Natural killer cell (primary cell): ENCODE measurements around the gene RAG2. TPM values are rescaled to one million over a fixed set of nuclear protein-coding genes. Genes with fewer than 3 reads are reported as not detected.

ENCODE experiments used
- ATAC-seq, 3 donors: fragments of 150-1000 bp in 2 of 3; fragments of 200-7000 bp in 1 of 3; cut with Tn5 transposase; 1 replicate in 1 of 3; 2 replicates in 2 of 3; pipeline ENCODE4 v1.10.0; 2021; ENCODE audit warnings: mild to moderate bottlenecking in 2 of 3, moderate library complexity in 2 of 3
- DNase-seq, 2 donors: peaks; one replicate each; pipeline versions ENCODE4 v3.0.0 to v3.0.0-alpha.2; 2013 to 2021; ENCODE audit warnings: mixed read lengths in 1 of 2
- H3K27ac ChIP-seq: one replicate; pipeline ENCODE4 v1.5.1; 2013; ENCODE audit warnings: mild to moderate bottlenecking, low read length
- H3K27me3 ChIP-seq: one replicate; pipeline ENCODE4 v1.6.1; 2013; ENCODE audit warnings: low read length; ENCODE audit not compliant: control insufficient read depth, insufficient read depth
- H3K36me3 ChIP-seq: one replicate; pipeline ENCODE4 v1.6.1; 2013; ENCODE audit warnings: low read length; ENCODE audit not compliant: control insufficient read depth, insufficient read depth
- H3K4me1 ChIP-seq: one replicate; pipeline ENCODE4 v1.6.1; 2013; ENCODE audit warnings: low read length; ENCODE audit not compliant: control insufficient read depth, insufficient read depth
- H3K4me3 ChIP-seq: one replicate; pipeline ENCODE4 v1.5.1; 2013; ENCODE audit warnings: low read length
- H3K9me3 ChIP-seq: one replicate; pipeline ENCODE4 v1.6.1; 2013; ENCODE audit warnings: low read length; ENCODE audit not compliant: control insufficient read depth, insufficient read depth
- H3K27ac Mint-ChIP-seq, 2 donors: one replicate each; pipeline ENCODE4 v1.8.0; 2022; ENCODE audit warnings: mild to moderate bottlenecking in 2 of 2, mixed read lengths in 2 of 2, moderate library complexity in 1 of 2
- H3K27me3 Mint-ChIP-seq, 2 donors: one replicate each; pipeline ENCODE4 v1.8.0; 2022; ENCODE audit warnings: low read depth in 2 of 2, mixed read lengths in 2 of 2
- H3K36me3 Mint-ChIP-seq: one replicate; pipeline ENCODE4 v1.8.0; 2022; ENCODE audit warnings: mixed read lengths
- H3K4me1 Mint-ChIP-seq, 2 donors: one replicate each; pipeline ENCODE4 v1.8.0; 2022; ENCODE audit warnings: mixed read lengths in 2 of 2
- H3K4me3 Mint-ChIP-seq: one replicate; pipeline ENCODE4 v1.8.0; 2022; ENCODE audit warnings: mild to moderate bottlenecking, moderate library complexity, mixed read lengths
- H3K9me3 Mint-ChIP-seq, 2 donors: one replicate each; pipeline ENCODE4 v1.8.0; 2022; ENCODE audit warnings: mixed read lengths in 2 of 2
- WGBS: methylation state at CpG from one replicate; pipeline ENCODE4 v1.1.7; 2013; ENCODE audit warnings: missing lambda C conversion rate; ENCODE audit not compliant: insufficient coverage; 5-methylcytosine and 5-hydroxymethylcytosine counted together
- intact Hi-C: fragments of 100-400 bp; cut with micrococcal nuclease; formaldehyde crosslinking; loops from one replicate; pipeline ENCODE4 v1.14.2; 2022
- total RNA-seq, 4 donors: library from RNA; stranded (reverse); fragments of 120-200 nt in 1 of 4; gene quantifications; one replicate each; pipeline versions ENCODE4 v1.2.3 to v1.2.4, GENCODE V29; 2013 to 2022
- TF ChIP-seq, protein P1 (sequence below): fragments of 200-600 bp; IDR thresholded peaks from one replicate; pipeline ENCODE4 v1.8.0; 2022; ENCODE audit warnings: antibody characterized with exemption

The RAG2 gene
- total RNA-seq, 3 donors from 2014 or later (not counting 1 experiment from before 2014, with no cell fraction given): not detected

DNA sequence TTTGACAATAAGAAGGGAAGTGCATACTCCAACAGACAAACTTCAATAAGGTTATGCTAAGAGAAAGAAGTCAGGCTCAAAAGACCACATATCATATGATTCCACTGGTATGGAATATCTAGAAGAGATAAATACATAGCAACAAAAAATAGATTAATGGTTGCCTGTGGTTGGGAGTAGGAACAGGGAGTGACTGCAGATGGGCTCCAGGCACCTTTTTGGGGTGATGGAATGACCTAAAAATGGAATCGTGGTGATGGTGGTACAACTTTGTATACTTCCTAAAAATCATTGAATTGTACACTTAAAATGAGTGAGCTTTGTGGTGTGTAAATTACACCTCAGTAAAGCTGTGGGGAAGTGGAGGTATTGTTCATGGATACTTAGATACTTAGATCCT, 29.0 kb upstream of the RAG2 start:
- H3K9me3 Mint-ChIP-seq: no peaks in the 10 kb centered on the region
- no peaks in the 10 kb centered on the region for H3K27me3 ChIP-seq
- TF ChIP-seq, protein P1, sequence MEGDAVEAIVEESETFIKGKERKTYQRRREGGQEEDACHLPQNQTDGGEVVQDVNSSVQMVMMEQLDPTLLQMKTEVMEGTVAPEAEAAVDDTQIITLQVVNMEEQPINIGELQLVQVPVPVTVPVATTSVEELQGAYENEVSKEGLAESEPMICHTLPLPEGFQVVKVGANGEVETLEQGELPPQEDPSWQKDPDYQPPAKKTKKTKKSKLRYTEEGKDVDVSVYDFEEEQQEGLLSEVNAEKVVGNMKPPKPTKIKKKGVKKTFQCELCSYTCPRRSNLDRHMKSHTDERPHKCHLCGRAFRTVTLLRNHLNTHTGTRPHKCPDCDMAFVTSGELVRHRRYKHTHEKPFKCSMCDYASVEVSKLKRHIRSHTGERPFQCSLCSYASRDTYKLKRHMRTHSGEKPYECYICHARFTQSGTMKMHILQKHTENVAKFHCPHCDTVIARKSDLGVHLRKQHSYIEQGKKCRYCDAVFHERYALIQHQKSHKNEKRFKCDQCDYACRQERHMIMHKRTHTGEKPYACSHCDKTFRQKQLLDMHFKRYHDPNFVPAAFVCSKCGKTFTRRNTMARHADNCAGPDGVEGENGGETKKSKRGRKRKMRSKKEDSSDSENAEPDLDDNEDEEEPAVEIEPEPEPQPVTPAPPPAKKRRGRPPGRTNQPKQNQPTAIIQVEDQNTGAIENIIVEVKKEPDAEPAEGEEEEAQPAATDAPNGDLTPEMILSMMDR: no peak
- H3K9me3 ChIP-seq: no peaks in the 10 kb centered on the region
- H3K4me1 Mint-ChIP-seq: no peaks in the 10 kb centered on the region
- DNase-seq (no peak), ATAC-seq (no peak)
- WGBS: 80% methylated on average over 1 of the region's 1 CpG
- intact Hi-C loops: no loop called here
- H3K4me1 ChIP-seq: no peaks in the 10 kb centered on the region
- peaks cover 0 to 6% of the 10 kb centered on the region in 2 donors for H3K27me3 Mint-ChIP-seq
- H3K27ac Mint-ChIP-seq: no peak overlapping the region
- H3K4me3 Mint-ChIP-seq: no peak overlapping the region
- no peaks in the 10 kb centered on the region for H3K36me3 Mint-ChIP-seq
- H3K36me3 ChIP-seq: no peaks in the 10 kb centered on the region
- no peak overlapping the region for H3K4me3 ChIP-seq
- H3K27ac ChIP-seq: no peak overlapping the region

DNA sequence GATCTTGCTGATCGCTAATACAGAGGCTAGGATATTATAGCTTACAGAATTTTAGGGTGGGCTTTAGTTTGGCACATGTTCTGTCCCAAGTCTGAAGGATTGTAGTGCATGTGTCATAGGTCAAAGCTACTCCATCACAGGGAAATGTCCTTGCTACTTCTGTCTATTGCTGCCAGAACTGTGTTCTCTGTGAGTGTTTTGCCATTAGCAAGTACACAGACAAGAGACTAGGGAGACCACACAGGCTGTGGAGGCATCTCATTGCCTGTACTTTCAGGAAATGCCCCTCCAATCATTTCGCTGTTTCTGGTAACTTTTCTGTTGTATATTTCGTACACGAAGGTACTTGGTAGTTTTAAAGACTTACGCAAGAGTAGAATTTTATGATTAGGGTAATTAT, 25.5 kb upstream of the RAG2 start:
- H3K4me3 Mint-ChIP-seq: no peak overlapping the region
- Histone ChIP-seq H3K36me3 (no peaks in the 10 kb centered on the region), H3K9me3 (no peaks in the 10 kb centered on the region), H3K4me1 (no peaks in the 10 kb centered on the region), H3K27ac (no peak overlapping the region), H3K27me3 (no peaks in the 10 kb centered on the region), H3K4me3 (no peak overlapping the region)
- TF ChIP-seq, protein P1: no peak
- H3K9me3 Mint-ChIP-seq: no peaks in the 10 kb centered on the region
- 89% methylated on average over 5 of the region's 5 CpGs for WGBS
- intact Hi-C loops: loop anchor here (2.0 kb wide), 1 partner anchor 331 kb away; no protein-coding TSS in a partner anchor
- peaks cover 2 to 9% of the 10 kb centered on the region in 2 donors for H3K27me3 Mint-ChIP-seq
- DNase-seq (no peak), ATAC-seq (no peak)
- H3K27ac Mint-ChIP-seq: no peak overlapping the region
- no peaks in the 10 kb centered on the region for H3K36me3 Mint-ChIP-seq
- H3K4me1 Mint-ChIP-seq: peaks cover 0 to 9% of the 10 kb centered on the region in 2 donors

DNA sequence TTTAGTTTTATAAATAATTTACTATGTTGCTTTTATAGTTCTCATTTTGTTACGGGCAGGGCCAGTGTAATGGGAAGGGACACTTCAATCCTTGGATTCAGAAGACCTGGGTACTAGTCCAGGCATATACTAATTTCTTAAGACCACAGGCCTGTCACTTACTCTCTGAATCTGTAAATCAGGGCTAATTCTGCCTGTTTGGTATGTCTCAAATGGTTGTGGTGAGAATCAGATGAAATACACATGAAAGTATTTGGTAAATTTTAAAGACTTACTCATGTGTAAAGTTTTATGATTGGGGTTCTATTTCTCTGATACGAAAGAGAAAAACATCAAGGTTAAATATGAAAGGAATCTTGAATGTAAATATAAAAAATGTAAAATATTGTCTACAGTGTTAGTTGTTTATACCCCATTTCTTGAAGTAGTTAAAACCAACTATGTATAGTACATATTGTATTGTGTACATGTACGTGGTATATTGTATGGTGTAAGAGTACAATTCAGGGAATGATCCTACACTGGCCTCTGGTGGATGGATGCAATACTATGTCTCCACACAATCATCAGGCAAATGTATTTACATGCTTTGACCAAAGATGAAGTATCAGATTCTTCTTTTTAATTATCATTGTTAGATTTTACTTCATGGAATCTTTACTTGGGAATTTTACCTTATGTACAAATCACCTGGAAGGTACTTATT, 24.5 kb upstream of the RAG2 start:
- 55% methylated on average over 1 of the region's 3 CpGs for WGBS
- TF ChIP-seq, protein P1: peak; percentile 25
- intact Hi-C loops: loop anchor here (1.0 to 2.0 kb wide), 2 partner anchors 58 to 330 kb away; no protein-coding TSS in a partner anchor
- Histone ChIP-seq H3K4me3 (no peak overlapping the region), H3K4me1 (no peaks in the 10 kb centered on the region), H3K9me3 (no peaks in the 10 kb centered on the region), H3K27me3 (no peaks in the 10 kb centered on the region), H3K27ac (no peak overlapping the region), H3K36me3 (no peaks in the 10 kb centered on the region)
- no peaks in the 10 kb centered on the region for H3K9me3 Mint-ChIP-seq
- peaks cover 6 to 9% of the 10 kb centered on the region in 2 donors for H3K27me3 Mint-ChIP-seq
- H3K4me3 Mint-ChIP-seq: no peak overlapping the region
- peak; percentile 53 to 72 (median 64) for ATAC-seq
- peaks cover 0 to 9% of the 10 kb centered on the region in 2 donors for H3K4me1 Mint-ChIP-seq
- no peak overlapping the region for H3K27ac Mint-ChIP-seq
- H3K36me3 Mint-ChIP-seq: no peaks in the 10 kb centered on the region
- peak in 1 of 2 donors; percentile 39 for DNase-seq

DNA sequence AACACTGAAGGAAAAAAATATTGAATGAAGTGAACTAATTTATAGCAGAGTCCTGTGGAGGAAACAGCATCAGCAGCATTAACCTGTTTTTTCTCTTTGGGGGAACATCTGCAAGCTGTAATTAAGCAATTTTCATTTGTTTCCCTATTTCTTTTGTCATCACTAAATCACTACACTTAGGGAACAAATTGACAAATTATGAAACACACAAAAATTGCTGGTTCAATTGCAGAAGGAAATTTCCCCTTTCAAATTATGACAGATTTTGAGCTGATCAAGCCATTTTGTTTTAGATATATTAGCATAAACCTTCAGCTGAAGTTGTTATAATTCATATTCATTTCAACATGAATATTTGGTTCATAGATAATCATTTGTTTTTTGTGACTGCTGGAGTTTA, 22.2 kb upstream of the RAG2 start:
- peaks cover 6 to 9% of the 10 kb centered on the region in 2 donors for H3K27me3 Mint-ChIP-seq
- Histone ChIP-seq H3K4me3 (no peak overlapping the region), H3K36me3 (no peaks in the 10 kb centered on the region), H3K27ac (no peak overlapping the region), H3K4me1 (no peaks in the 10 kb centered on the region), H3K9me3 (no peaks in the 10 kb centered on the region), H3K27me3 (no peaks in the 10 kb centered on the region)
- TF ChIP-seq, protein P1: no peak
- no peak overlapping the region for H3K4me3 Mint-ChIP-seq
- H3K4me1 Mint-ChIP-seq: peaks cover 0 to 9% of the 10 kb centered on the region in 2 donors
- no peak overlapping the region for H3K27ac Mint-ChIP-seq
- intact Hi-C loops: no loop called here
- no peaks in the 10 kb centered on the region for H3K36me3 Mint-ChIP-seq
- DNase-seq (no peak), ATAC-seq (no peak)
- no peaks in the 10 kb centered on the region for H3K9me3 Mint-ChIP-seq
